HG03039 (cell line): Measurements from ENCODE around the gene KIAA0232.

Experiments used
- ATAC-seq: cut with Tn5 transposase; IDR thresholded peaks from one replicate; pipeline ENCODE4 v1.9.1; 2021; ENCODE audit warnings: mild to moderate bottlenecking, moderate library complexity; ENCODE audit not compliant: unreplicated experiment

KIAA0232 gene, protein sequence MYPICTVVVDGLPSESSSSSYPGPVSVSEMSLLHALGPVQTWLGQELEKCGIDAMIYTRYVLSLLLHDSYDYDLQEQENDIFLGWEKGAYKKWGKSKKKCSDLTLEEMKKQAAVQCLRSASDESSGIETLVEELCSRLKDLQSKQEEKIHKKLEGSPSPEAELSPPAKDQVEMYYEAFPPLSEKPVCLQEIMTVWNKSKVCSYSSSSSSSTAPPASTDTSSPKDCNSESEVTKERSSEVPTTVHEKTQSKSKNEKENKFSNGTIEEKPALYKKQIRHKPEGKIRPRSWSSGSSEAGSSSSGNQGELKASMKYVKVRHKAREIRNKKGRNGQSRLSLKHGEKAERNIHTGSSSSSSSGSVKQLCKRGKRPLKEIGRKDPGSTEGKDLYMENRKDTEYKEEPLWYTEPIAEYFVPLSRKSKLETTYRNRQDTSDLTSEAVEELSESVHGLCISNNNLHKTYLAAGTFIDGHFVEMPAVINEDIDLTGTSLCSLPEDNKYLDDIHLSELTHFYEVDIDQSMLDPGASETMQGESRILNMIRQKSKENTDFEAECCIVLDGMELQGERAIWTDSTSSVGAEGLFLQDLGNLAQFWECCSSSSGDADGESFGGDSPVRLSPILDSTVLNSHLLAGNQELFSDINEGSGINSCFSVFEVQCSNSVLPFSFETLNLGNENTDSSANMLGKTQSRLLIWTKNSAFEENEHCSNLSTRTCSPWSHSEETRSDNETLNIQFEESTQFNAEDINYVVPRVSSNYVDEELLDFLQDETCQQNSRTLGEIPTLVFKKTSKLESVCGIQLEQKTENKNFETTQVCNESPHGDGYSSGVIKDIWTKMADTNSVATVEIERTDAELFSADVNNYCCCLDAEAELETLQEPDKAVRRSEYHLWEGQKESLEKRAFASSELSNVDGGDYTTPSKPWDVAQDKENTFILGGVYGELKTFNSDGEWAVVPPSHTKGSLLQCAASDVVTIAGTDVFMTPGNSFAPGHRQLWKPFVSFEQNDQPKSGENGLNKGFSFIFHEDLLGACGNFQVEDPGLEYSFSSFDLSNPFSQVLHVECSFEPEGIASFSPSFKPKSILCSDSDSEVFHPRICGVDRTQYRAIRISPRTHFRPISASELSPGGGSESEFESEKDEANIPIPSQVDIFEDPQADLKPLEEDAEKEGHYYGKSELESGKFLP (N-terminal part only)

DNA sequence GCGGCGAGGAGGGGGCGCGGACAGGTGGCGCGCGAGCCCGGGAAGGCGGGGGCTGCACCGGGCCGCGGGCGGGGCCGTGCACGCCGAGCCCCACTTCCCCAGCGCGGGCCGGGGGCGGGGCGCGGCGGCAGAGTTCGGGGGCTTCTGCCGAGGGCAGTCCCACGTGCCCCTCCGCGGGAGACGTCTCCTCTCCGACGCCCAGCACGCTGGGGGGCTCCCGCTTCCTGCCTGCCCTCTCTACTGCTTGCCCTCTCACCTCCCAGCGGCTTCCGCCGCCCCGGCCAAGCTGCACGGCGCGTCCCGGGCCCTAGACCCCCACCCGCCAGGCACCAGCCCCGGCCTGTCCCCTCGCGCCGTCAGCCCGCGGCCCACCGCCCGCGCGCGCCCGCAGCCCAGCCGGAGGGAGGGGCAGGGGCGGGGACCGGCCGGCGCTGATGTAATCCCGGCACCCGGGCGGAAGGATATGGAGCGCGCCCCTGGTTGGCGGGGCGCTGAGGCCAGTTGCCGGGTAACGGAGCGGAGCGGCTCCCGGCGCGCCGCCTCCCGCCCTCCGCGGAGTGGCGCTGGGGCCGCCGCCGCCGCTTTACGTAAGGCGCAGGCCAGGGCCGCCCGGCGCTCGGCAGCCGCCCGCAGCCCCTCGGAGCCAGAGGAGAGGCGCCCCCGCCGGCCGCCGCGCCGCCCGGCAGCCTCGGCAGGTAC, at the start of gene KIAA0232:
Gene KIAA0232, plus strand, starts transcription at position 581 of the 699 bp plus-strand sequence. CDS start 41,727 bp downstream, outside the sequence.
- peak; percentile 67 for ATAC-seq

DNA sequence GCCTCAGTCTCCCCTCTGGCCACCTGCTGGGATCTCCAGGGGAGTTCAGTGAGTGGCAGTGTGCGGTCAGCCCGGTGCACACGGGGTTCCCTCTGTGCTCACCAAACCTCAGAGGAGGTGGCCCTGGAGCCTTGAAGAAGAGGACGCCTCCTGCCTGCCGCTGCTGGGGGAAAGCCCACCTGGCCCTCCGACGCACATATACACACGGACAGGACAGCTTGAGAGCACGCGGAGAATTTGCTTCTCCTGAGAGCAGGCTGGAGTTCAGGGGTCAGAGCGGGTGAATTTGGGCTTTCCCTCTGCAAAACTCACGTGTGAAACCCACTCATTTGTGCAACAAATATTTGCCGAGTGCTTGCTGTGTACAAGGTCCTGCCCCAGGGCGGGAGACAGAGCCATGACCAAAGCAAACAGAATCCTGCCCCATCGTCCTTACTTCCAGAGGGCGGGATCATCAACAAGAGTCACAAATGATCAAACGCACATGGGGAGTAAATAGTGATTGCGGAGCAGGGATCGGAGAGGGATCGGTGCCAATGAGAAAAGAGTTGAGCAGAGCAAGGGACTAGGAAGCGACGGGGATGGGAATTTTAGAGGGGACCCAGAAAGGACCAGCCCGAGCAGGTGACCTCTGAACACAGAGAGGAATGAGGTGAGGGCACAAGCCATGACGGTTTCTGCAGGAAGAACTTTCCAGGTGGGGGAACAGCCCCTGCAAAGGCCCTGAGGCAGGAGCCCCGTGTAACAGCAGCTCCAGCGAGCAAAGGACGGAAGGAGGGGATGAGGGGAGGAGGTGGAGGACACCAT, 49.0 kb upstream of the KIAA0232 start:
- no peak for ATAC-seq

DNA sequence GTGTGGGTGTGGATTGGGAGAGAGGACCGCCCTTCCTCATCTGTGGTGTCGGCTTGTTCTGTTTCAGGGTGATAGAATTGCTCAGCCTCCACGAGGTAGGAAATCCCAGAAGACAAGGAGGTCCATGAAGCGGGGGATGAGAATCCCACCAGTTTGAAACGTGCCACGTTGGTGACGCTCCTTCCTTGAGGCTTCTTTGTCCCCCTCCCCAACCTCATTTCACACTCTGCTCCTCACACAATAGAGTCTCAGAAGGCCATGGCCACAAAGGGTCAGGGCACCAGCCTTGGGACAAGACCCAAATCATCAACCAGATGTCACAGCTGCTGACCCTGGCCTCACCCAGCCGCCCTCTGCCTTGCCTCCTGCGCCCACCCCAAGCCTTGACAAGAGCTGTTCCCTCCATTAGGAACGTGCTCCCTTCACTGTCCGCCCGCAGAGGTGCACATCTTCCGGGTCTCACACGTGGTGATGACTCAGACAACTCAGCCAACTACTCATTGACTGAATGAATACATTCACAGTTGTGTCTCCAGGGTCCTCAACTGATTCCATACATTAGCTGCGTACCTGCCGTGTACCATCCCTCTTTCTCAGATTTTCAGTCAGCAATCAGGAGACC, 48.3 kb upstream of the KIAA0232 start:
- ATAC-seq: no peak

DNA sequence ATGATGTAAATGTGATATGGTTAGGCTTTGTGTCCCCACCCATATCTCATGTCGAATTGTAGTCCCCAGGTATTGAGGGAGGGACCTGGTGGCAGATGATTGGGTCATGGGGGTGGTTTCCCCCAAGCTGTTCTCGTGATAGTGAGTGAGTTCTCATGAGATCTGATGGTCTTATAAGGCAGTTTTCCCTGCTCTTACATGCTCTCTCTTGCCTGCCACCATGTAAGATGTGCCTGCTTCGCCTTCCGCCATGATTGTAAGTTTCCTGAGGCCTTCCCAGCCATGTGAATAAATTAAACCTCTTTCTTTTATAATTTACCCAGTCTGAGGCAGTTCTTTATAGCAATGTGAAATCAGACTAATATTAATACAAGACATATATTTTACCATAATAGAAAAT, 42.6 kb upstream of the KIAA0232 start:
- no peak for ATAC-seq

DNA sequence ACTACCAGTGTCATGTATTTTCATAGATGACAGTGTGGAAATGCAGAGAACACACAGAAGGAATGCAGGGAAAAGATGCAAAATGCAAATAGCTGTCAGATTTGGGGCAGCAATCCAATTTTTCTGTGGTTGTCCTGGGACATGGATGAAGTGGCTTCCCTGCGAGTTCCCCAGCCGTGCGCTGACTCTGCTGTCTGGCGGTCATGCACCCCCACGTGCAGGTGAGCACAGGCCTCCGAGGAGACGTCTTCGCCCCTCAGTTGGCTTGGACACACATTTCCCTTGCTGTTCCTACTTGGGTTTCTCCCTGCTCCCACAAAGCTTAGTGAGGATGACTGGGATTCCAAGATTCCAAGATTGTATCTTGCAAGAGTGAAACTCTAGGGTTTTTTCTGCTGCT, 42.2 kb upstream of the KIAA0232 start:
- ATAC-seq: no peak

DNA sequence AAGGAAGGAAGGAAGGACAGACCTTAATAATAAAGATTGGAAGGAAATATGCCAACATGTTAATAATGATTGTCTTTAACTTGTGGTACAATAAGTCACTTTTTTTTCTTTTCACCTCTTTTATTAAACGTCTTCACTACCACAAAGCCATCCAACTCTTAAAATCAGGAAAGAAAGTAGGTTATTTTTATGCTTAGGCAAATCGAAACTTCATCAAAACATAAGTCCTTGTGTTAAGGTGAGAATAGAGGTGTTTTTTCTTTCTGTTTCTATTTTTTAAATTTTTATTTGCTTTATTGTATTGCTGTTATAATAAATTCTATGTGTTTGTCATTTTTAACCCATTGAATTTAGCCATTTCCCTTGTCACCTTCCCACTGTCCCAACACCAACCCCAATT, 40.0 kb upstream of the KIAA0232 start:
- ATAC-seq: no peak

DNA sequence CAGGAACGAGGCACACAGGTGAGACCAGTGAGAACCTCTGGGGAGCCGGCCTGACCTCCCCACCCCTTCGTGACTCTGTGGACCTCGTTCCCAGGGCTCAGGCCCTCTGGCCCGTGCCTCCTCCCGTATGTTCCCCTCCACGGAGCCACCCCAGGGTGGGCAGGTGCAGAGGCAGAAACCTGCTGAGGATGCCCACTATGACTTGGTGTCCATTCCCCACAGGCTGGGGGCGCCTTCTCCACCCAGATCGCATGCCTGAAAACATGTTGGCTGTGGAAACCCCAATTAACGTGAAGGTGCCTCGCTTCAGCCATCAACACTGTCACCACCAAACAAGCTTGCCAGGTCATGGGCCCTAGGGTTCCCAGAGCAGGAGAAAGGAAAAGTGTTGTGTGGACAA, 39.5 kb upstream of the KIAA0232 start:
- no peak for ATAC-seq

DNA sequence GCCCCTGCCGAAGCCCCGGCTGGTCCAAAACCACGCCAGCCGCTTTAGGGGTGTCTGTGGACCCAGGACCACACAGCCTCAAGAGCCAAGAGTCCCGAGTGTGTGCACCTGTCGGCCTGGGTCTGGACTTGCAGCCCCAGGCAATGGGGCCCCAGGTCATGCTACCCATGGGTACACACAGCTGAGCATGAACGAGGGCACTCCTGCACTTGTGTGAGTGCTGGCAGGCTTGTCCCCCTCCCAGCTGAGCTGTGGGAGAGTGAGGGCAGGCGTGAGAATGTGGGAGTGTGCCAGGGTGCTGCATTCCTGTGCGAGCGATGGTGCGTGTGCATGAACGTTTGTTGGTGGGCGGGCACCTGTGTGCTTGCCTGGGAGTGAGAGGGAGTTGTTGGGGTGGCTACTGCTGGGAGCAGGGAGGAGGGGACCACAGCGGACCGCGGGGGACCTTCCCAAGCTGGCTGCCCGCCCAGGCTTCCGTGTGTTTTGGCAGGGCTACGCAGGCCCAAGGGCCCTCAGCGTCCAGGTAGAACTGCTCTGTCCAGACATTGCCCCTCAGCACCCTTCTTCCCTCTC, 35.7 kb upstream of the KIAA0232 start:
- ATAC-seq: no peak

DNA sequence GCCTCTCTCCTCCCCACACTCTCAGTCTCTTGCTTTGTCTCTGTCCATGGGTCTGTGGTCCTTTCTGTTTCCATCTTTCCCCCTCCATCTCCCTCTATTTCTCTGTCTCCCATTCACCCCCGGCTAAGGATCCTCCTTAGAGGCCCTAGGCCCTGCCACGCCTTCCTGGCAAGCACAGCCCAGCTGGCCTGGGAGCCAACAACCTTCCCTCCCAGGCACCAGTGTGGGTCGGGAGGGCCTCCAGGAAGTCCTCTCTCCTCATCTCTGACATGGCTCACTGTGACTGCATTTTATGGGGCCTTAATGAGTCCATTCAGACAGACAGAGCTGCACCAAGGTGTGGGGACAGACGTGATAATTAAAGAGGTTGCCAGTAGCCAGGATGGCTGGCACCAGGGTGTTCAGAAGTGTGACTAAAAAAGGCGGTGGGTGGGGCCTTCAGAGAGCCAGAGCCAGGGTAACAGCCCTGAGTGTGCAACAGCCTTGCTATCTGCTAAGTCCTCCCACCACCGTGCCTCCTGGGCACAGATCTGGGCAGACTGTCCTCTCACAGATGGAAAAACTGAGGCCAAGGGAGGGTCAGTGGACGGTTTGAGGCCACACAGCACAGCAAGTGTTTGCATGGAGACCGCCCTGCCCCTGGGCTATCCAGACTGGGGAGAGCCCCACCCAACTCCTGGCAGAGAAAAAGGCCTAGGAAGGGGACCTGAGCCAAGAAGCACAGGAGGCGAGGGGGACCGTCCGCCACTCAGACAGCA, 35.1 kb upstream of the KIAA0232 start:
- ATAC-seq: no peak

DNA sequence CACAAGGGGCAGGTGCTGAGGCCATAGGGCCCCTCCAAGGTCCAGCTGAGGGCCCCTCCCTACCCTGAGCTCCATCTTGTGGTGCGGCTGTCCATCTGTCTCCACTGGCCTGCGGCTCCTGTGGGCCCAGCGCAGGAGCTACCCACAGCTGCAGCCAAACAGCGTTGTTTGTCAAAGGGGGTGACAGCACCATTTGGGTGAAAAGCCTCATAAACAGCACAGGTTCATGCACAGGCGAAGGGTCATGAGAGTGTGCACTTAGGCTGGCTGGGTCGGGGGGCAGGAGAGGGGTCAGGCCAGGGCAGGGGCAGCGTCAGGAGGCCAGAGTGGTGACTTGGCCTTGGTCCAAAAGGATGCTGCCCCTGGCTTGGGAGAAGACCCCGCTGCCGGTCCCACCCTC, 34.2 kb upstream of the KIAA0232 start:
- ATAC-seq: no peak

DNA sequence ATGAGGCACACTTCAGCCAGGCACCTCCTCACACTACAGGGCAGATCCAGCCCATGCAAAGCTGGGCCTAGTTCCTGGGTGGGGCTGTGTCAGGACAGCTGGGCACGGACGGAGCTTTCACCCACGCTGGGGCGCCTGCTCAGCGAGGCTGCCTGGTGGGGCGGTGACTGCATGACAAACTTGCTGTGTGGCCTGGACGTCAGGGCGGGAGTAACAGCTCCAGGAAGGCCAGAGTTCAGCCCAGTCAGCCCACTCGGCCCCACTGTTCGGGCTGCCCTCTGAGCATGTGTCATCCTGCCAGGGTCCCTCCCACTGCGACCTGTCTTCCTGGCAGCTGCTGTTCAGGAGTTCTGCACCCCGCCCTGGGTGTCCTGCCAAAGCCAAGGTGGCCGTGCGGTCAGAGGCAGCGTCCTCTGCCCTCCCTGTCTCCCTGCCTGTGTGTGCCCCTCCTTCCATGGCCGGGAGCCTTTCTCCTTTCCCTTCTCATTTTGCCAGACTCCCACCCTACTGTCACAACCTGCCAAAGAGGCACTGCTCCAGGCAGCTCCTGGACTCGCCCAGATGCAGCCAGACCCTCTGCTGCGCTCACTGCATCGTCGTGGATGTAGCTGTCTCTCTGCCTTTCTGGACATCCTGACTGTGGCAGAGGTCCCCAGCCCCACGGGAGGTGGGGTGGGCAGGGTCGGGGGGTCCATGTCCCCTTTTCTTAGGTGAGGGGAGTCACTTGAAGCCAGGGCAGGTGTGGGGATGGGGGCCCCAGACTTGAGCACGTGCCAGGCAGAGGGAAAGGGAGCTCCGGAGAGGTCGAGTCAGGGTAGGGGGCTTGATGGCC, 33.0 kb upstream of the KIAA0232 start:
- no peak for ATAC-seq

DNA sequence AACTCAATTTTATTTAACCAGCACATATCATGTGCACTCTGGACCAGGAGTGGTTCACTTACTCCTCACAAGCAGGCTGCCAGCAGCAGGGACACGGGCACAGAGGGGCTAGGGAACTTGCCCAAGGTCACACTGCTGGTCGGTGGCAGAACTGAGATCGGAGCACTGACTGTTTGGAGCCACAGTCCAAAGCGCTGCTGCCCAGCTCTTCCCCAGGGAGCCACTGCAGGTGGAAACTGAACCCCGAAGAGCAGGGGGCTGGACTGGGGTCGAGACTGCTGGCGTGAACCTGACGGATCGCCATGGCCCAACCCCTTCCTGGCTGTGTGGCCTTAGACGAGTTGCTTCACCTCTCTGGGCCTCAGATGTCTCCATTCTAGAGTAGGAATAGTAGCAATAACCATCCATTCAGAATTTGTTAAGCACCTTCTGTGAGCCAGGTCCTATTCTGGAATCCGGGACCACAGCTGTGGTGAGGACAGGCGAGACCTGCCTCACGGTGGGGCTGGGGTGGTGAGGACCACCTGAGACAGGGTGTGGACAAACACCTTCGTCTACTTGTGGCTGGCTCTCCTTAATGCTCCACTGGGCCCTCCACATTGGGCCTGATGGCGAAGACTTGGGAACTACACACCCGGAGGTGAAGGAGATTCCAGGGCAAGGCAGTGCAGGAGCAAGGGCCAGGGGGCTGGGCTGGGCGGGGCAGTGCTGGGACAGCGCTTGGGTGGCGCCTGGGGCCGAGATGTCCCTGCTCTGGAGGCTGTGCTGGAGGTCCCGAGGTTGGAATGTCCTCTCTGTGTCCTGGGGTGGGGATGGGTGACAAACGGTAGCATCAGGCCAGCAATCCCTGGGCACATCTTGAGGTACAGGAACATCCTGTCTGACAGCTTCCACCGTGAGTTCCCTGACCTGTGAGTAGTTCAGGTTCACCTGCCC, 32.0 kb upstream of the KIAA0232 start:
- ATAC-seq: no peak

DNA sequence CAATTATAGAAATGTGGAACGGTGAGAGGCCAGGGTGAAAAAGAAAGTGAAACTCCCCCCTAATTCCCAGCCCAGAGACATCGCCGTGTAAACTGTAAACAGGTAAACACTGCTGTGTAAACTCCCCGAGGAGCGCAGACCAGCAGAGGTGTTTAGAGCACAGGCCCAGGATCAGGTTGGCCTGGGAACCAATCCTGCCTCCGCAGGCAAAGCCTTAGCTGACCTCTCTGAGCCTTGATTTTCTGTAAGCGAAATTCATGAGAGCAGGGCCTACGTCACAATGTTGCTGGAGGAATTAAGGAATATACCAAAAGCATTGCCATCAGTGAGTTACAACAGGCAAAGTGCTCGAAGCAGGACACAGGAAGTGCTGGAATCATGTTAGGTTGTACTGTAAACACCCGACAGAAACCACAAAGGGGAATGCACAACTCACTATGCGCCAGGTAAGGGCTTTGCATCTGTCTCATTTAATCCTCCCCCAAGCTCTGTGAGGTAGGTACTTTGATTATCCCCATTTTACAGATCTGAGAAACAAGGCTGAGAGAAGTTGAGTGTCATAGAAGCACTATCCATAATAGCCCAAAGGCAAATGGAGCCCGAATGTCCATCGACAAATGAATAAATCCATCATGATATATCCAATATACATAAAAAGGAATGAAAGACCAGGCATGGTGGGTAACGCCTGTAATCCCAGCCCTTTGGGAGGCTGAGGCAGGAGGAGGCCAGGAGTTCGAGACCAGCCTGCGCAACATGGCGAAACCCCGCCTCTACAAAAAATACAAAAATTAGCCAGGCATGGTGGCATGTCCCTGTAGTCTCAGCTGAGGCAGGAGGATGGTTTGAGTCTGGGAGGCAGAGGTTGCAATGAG, 30.7 kb upstream of the KIAA0232 start:
- no peak for ATAC-seq

DNA sequence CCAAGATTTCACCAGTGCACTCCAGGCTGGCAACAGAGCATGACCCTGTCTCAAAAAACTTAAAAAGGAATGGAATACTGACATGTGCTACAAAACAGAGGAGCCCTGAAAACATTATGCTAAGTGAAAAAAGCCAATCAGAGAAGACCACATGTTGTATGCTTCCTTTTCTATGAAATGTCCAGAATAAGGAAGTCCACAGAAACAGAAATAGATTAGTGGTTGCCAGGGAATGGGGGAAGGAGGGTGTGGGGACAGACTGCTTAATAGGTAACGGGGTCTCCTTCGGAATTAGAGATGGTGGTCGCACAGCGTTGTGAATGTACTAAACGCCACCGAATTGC, 30.1 kb upstream of the KIAA0232 start:
- ATAC-seq: no peak

DNA sequence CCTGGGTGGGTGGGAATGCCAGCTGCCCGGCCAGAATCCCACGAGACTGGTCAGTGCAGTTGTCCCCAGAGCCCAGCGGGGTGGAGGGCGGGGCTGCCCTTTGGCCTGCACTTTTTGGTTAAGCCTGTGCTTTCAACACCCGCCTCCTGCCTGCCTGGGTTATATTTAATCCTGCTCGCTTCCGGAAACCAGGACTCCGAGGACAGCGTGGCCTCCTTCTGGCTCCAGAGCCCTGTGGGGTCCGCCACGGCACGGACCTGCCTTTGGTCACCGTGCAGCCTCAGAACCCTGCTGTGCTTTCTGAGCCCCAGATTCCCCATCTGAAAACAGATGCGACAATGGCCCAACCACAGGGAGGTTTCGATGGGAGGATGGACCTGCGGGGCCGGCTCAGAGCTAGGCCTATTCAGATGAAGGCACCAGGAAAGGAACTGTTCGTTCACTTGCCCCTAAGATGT, 29.4 kb upstream of the KIAA0232 start:
- ATAC-seq: no peak

DNA sequence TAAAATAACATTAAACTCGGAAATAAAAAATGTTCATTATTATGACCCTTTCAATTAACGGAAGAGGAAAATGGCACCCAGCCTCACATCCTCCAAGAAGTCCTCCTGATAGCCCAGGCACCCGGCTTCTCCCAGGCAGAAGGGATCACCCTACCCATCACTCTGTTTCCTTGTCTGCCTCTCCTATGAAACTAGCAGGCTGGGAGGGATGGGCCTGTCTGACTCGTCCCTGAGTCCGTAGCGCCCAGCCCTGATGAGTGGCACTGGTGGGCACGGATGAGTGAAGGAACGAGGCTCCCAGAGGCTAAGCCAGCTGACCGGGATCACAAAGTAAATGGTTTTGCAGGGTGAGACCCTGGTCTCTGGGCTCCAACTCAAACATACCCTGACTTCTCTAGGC, 28.6 kb upstream of the KIAA0232 start:
- ATAC-seq: no peak
